Measurements from ENCODE around the gene NFATC1. TPM values are rescaled to one million over a fixed set of nuclear protein-coding genes. Genes with fewer than 3 reads are reported as not detected.
"Not testable (repeated sequence)": the region's sequence is repeated elsewhere in the genome, so short reads cannot be mapped to it uniquely, and the experiment has no call there.

Gene NFATC1
- total RNA-seq, 1 donor from 2014 or later, result 52.6 TPM

DNA sequence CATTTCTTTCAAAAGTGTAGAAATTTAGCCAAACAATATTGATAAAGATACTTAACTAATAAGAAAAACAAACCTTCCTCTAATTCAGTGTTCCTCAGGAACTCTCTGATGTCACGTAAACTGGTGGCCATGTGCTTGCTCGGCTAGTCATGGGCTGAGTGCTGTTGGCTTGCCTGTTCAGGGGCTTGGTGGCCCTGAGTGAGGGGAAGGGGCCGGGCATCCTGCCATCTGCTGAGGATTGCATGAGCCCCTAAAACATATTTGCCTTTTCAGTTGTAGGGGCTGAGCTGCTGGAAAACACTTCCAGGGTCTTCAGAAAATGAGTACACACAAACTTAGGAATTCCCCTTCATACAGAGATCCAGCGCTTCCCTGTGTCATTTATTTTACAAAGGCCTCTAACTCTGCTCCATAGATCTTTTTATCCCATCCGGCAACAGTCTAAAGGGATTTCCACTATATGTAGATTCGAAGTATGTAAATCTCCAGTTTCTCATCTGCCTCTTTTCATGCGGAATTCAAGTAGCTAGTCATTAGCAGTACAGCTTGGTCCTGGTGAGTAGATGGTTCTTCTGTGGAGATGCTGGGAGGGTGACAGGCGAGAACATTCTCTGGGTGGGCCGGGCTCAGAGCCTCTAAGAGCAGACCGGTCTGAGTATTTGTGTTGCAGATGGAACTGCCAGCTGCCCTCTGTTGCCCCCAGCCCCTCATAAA, 20.1 kb upstream of the NFATC1 start:
- H3K4me3 Mint-ChIP-seq, result no peak overlapping the region
- POLR2A ChIA-PET, result interaction anchor here (1.1 to 2.0 kb wide), 2 partner anchors 67 to 147 kb away, joined by 3 to 6 read pairs; no protein-coding TSS in a partner anchor
- peaks cover 28% of the 10 kb centered on the region for H3K4me1 Mint-ChIP-seq
- peaks cover 24% of the 10 kb centered on the region for H3K36me3 Mint-ChIP-seq (ENCODE audit: low read depth)
- no peak for ATAC-seq (ENCODE audit: low read depth)
- CTCF ChIA-PET, result interaction anchor here (1.1 to 7.6 kb wide), 6 partner anchors 132 to 267 kb away, joined by 3 to 43 read pairs (median 4); no protein-coding TSS in a partner anchor
- TF ChIP-seq CTCF (IDR thresholded peaks at IDR 0.05), result no peak
- H3K27me3 Mint-ChIP-seq, result no peaks in the 10 kb centered on the region
- intact Hi-C loops (cut with micrococcal nuclease), result loop anchor here (1.0 to 10.0 kb wide), 5 partner anchors 19 to 612 kb away; partner anchors contain the start of genes ATP9B, HSBP1L1 and TXNL4A
- no peak for DNase-seq
- no peaks in the 10 kb centered on the region for H3K9me3 Mint-ChIP-seq
- H3K27ac Mint-ChIP-seq, result no peak overlapping the region

DNA sequence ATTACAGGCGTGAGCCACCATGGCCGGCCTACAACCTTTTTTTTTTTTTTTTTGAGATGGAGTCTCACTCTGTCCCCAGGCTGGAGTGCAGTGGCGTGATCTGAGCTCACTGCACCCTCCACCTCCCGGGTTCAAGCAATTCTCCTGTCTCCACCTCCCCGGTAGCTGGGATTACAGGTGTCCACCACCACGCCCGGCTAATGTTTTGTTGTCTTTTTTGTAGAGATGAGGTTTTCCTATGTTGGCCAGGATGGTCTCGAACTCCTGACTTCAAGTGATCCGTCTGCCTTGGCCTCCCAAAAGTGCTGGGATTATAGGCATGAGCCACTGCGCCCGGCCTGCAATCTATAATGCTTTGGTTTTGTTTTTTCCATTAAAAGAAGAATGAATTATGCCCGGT, 19.1 kb upstream of the NFATC1 start:
- CTCF ChIA-PET, result interaction anchor here (6.6 to 7.6 kb wide), 3 partner anchors 147 to 267 kb away, joined by 43 to 99 read pairs (median 86); no protein-coding TSS in a partner anchor
- H3K4me3 Mint-ChIP-seq; DNase-seq; H3K27ac Mint-ChIP-seq; ATAC-seq (ENCODE audit: low read depth); H3K27me3 Mint-ChIP-seq; H3K9me3 Mint-ChIP-seq; POLR2A ChIA-PET: not testable (repeated sequence)
- Mint-ChIP-seq H3K4me1 (peaks cover 28% of the 10 kb centered on the region), H3K36me3 (ENCODE audit: low read depth) (peaks cover 23% of the 10 kb centered on the region)
- intact Hi-C loops (cut with micrococcal nuclease), result loop anchor here (5.0 to 10.0 kb wide), 3 partner anchors 312 to 611 kb away; partner anchors contain the start of genes ATP9B, HSBP1L1 and TXNL4A

GRCh38 chr18:79377187-79377891, 18.4 kb upstream of the NFATC1 start:
- intact Hi-C loops (cut with micrococcal nuclease), result loop anchor here (5.0 to 10.0 kb wide), 3 partner anchors 313 to 610 kb away; partner anchors contain the start of genes ATP9B, HSBP1L1 and TXNL4A
- ChIA-PET CTCF (interaction anchor here (0.7 to 7.6 kb wide), 6 partner anchors 131 to 495 kb away, joined by 3 to 99 read pairs (median 24); no protein-coding TSS in a partner anchor), POLR2A (interaction anchor here (0.6 kb wide), 1 partner anchor 266 kb away, joined by 3 read pairs; no protein-coding TSS in a partner anchor)
- no peaks in the 10 kb centered on the region for H3K27me3 Mint-ChIP-seq
- no peak for ATAC-seq (ENCODE audit: low read depth)
- DNase-seq, result no peak
- no peak overlapping the region for H3K4me3 Mint-ChIP-seq
- peaks cover 21% of the 10 kb centered on the region for H3K36me3 Mint-ChIP-seq (ENCODE audit: low read depth)
- H3K4me1 Mint-ChIP-seq, result peaks cover 26% of the 10 kb centered on the region
- no peak overlapping the region for H3K27ac Mint-ChIP-seq
- H3K9me3 Mint-ChIP-seq, result no peaks in the 10 kb centered on the region
- TF ChIP-seq CTCF (IDR thresholded peaks at IDR 0.05), result no peak

DNA sequence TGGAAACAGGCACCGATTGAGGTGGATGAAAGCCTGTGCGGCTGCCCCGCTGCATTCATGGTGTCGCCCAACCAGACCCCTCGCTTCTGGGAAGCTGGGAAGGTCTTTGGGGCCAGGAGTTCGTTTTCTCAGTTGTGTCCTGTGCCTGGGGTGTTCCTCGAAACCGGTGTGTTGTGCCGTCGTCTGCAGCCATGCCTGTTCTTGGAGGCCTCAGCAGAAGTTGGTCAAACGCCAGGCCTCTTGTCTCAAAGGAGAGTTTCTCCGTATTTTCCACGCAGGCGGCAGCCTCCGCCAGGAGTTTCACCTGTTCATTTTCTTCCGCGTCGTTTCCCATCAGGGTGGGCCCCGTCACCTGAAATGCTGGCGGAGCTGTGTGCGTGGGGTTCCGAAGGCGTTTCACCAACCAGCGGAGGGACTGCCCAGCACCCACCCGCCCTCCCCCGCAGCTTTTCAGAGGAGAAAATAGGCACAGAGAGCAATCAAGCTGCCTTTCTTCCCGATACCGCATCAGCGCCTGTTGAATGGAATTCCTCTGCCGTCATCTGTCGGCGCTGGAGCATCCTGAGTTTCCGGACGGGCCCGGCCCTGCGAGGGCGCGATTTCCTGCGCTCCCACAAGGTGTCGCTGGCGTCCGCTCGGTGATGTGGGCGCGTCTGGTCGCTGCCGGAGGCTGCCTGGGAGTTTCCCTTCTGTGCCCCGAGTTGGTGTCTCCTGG, 17.0 kb upstream of the NFATC1 start:
- TF ChIP-seq CTCF (IDR thresholded peaks at IDR 0.05), result peak; percentile 81
- CTCF ChIA-PET, result interaction anchor here (0.8 to 7.6 kb wide), 13 partner anchors 9 to 265 kb away, joined by 3 to 99 read pairs (median 6); partner anchors contain the start of gene NFATC1
- H3K27ac Mint-ChIP-seq, result peak overlapping the region; percentile 50
- H3K4me3 Mint-ChIP-seq, result peak overlapping the region; percentile 46
- no peaks in the 10 kb centered on the region for H3K9me3 Mint-ChIP-seq
- H3K27me3 Mint-ChIP-seq, result no peaks in the 10 kb centered on the region
- peaks cover 26% of the 10 kb centered on the region for H3K4me1 Mint-ChIP-seq
- POLR2A ChIA-PET, result interaction anchor here (1.2 to 1.7 kb wide), 5 partner anchors 15 to 264 kb away, joined by 4 to 7 read pairs (median 6); partner anchors contain the start of gene NFATC1
- ATAC-seq (ENCODE audit: low read depth) (peak; percentile 71), DNase-seq (peak; percentile 74)
- intact Hi-C loops (cut with micrococcal nuclease), result loop anchor here (1.0 to 10.0 kb wide), 9 partner anchors 15 to 776 kb away; partner anchors contain the start of genes ATP9B, HSBP1L1 and TXNL4A
- peaks cover 21% of the 10 kb centered on the region for H3K36me3 Mint-ChIP-seq (ENCODE audit: low read depth)

Measured in activated B cell treated with CpG ODN at 0.5 μM for 24 hours (primary cell).